UCSD-AML1 (cell line): Measurements from ENCODE around the gene C14orf132.

ENCODE experiments used
- DNase-seq: peaks from one replicate; lab custom pipeline; 2025; ENCODE audit not compliant: unreplicated experiment; lab: John Stamatoyannopoulos, UW

C14orf132 gene

GRCh38 chr14:96096639-96097610 is 57.8 kb downstream of the C14orf132 start:
- DNase-seq = no peak

DNA sequence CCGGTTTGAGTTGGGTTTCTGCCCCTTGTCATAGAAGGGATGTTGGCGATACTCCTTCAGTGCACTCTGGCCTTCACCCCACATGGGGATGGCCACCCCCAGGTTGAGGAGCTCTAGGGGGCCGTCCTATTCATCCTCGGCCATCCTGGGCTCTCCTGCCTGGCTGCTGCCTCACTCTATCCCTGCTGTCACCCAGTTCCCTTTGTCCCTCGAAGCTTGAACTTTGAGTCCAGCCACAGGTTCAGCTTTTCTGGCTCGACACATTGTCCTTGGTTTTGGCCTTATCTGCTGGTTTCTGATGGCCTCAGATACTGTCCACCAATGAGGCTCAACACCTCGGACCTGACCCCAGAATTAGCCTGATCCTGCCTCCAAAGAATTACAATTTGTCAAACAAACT is 58.6 kb downstream of the C14orf132 start:
- no peak for DNase-seq

DNA sequence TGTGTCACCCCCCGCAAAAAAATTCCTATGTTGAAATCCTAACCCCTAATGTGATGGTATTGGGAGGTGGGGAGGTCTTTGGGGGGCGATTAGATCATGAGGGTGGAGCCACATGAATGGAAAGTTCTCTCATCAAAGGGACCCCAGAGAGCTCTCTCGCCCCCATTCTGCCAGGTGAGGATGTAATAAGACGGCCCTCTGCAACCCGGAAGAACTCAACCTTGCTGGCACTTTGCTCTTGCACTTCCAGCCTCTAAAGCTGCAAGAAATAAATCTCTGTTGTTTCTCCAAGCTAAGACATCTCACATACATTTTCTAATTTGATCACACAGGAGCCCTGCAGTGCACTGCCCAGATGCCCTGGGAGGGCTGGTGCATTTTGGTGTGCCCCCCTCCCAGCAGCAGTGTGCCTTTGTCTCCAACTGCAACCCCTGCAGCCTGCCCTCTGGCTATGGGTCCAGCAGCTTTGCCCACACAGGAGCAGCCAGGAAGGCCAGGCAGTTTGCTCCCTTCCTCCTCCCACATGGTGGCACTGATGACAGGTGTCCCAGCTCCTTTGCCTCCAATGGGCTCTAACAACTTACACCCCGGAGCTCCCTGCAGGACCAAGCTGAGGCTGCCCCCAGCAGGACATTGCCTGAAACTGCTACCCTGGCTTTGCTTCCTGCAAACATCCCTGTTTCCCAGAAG is 59.3 kb downstream of the C14orf132 start:
- DNase-seq = no peak

- DNase-seq = no peak
Observed at GRCh38 chr14:96098999-96099335, 59.8 kb downstream of the C14orf132 start.

DNA sequence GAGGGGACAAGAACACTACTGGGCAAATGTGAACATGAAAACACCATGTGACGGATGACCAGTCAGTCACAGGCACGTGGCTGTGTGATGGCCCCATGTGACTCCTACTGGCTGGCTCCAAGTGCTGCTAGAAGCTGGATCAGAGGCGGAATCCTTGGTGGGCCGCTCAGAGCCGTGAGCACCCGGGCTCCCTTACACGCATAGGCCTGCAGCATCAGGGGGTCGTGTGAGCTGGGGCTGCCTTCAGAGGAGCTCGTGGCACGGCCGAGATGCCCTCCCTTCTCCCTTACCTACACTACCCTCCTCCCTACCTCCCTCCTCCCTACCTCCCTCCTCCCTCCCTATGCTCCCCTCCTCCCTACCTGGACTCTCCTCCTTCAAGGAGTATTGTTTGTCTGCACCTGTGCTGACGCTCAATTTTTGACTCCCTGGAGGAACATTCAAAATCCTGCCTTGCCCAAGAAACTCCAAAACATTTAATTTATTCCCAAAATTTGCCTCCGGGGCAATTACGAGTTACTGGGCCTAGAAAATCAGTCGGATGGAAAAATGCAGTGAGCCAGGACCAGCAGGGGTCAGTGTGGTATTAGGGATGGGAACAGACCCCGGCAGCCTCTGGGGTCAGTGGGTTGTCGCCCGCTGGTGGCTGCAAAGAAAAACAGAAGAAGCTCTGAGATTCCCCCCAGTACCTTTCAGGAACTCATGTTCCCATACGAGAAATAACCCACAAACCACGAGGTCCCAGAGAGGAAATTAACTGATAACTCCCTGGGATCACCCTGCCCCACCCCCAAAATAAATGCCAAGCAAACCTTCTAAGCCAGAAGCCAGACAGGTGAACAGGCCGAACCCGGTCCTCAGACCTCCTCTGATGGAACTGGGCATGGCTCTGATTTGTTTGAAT is 61.3 kb downstream of the C14orf132 start:
- DNase-seq = peak; percentile 59

DNA sequence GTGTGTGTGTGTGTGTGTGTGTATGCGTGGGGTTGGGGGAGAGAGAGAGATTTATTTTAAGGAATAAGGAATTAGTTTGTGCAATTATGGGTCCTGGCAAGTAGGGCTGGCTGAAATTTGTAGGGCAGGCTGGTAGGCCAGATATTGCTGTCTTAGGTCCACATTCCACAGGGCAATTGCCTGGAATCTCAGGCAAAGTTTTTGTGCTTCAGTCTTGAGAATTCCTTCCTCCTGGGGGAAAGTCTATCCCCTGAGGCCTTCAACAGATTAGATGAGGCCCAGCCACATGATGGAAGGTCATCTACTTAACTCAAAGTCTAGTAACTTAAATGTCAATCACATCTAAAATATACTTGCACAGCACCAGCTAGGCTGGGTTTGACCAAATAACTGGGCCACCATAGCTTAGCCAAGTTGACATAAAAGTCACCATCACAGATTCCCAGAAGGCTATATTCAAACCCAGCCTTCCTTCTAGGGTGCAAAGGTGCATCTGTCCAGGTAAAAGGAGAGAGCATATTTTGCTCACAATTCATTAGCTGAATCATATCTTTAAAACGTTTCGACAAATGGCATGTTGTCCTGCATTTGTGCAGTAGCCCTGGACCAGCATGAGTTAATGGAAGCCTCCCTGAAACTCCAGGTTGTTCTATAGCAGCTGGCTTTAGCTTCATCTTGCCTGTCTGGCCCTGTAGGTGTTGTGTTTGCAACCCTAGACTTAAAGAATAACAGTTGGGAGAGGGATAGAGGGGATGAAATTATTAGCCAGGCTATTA is 63.1 kb downstream of the C14orf132 start:
- no peak for DNase-seq

DNA sequence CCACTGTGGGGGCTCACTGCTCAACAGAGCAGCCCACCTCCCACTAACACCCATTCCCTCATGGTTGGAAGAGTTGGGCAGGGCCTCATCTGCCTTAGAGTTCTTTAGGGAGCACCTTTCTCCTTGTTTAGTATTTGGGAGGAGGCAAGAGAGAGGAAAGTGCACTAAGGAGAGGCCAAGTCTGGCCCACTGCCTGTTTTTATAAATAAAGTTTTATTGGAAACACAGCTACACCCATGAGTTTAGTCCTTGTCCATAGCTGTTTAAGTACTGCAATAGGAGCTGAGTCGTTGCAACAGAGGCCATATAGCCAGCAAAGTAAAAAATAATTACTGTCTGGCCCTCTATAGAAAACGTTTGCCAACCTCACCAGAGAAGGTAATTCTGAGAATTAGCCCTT is 63.9 kb downstream of the C14orf132 start:
- DNase-seq = no peak

DNA sequence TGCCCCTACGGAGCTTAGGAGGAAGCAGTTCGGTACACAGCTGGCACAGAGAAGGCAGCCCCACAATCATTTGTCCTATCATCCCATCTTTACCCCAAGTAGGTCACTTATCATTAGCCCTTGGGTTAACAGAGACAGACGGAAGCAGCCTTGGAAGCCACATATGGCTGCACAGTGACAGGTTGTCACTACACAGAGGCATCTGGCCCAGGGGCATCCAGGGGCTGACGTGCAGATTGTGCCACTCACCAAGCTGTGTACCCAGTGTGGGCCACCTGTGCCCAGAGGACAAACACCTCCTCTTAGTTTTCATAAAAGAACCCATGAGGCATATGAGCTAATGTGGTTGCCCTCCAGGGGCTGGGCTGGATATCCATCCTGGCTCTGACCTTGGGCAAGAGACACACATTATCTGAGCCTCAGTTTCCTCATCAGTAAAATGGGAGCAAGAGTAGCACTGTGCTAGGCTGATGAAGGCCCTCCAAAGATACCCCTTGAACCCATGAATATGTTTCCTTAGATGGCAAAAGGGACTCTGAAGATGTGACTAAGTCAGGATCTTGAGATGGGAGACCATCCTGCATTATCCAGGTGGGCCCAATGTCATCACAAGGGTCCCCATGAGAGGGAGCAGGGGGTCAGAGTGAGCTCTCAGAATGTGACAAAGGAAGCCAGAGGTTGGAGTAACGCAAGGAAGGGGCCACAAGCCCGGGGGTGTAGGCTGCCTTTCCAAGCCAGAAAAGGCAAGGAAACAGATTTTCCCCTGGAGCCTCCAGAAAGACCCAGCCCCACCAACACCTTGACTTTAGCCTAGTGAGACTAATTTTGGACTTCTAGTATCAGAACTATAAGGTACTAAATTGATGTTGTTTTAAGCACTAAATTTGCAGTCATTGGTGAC is 64.6 kb downstream of the C14orf132 start:
- no peak for DNase-seq

- DNase-seq = no peak
Observed at GRCh38 chr14:96104469-96105057, 65.4 kb downstream of the C14orf132 start.

GRCh38 chr14:96105089-96105925 is 66.1 kb downstream of the C14orf132 start:
- no peak for DNase-seq

GRCh38 chr14:96105926-96106441 is 66.8 kb downstream of the C14orf132 start:
- DNase-seq = no peak

- DNase-seq = no peak
Observed at GRCh38 chr14:96106891-96107290, 67.7 kb downstream of the C14orf132 start.

DNA sequence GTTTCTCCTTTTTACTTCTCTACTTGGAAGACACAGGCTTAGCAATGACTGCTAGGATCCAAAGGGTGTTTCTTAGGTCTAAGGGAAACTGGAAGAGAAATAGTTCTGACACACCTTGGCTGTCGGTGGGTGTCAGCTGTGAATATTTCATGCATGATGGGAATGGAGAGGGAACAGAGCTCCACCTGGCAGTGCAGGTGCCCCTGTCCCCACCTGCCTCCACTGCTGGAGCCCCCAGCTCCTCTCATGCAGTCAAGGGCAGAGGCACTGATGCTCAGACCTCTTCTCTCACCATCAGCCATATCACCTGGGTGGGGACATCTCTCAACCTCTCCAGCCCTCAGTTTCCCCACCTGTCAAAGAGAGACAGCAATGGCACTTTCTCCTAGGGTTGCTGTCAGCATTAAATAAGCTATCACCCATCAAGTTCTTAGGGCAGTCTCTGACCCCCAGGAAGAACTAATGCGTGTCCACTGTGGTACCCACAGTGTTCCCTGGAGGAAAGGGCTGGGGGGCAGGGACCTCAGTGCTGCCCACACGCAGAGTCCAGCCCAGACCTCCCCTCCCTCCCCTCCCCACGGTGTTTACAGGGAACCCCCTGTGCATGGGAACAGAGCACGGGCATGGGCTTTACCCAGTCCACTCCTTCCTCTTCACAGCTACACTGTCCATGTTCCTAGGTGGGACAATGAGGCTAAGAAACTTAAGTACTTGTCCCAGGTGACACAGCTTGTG is 69.1 kb downstream of the C14orf132 start:
- DNase-seq = no peak

DNA sequence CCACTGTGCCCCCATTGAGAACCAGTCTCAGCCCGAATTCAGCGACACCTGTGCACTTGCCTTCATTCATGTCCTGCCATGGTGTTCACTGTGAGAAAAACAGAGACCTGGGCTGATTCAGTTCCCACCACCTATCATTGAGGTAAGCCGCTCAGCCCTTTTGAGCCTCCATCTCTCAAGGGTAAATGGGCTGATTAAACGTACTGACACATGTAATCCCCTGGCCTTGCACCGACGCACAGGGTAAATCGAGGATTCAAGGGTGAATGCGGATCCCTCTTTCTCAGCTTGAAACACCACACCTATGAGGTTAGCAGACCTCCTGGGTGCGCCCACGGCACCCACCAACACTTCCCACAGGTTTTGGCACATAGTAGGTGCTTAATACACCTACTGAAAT is 69.7 kb downstream of the C14orf132 start:
- DNase-seq = no peak

DNA sequence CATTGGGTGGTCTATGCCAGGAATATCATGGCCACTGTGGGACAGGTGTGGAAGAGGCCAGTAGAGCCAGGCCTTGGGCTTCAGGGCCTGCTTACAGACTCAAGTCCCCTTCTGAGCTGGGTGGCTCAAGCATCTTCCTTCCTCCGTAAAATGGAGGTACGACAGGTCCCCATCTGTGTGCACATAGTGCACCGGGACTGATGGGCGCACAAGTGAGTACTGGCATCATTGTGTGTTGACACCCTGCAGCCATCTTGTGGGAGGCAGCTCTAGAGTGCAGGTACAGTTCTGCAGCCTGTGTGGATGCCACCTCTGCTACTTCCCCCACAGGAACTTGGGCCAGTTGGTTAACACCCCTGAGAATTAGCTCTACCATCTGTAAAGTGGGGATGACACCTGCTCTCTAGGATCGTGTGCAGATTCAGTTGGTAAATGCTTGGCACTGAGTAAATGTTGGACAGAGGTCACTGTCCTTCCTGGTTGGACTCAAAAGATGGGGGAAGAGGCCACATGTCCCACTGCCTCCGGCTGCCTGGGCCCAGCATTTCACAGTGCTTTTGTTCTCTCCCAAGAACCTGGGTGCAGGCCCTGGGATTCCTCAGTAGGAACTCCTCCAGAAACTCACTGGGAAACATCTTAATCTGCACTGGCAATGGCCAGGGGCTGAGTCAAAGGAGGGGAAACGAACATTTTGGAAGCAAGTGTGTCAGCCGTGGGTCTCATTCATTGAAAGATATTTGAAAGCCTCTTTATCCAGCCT is 70.6 kb downstream of the C14orf132 start:
- no peak for DNase-seq

GRCh38 chr14:96112032-96112431 is 72.9 kb downstream of the C14orf132 start:
- DNase-seq = no peak

GRCh38 chr14:96114002-96114401 is 74.8 kb downstream of the C14orf132 start:
- no peak for DNase-seq
